Measurements from ENCODE around the gene ZNF467.

Gene ZNF467

GRCh38 chr7:149773446-149774236 lies at the start of gene ZNF467:
ZNF467 (minus strand) TSS chr7:149773588; CDS start chr7:149771032, 2,556 bp downstream.
- in situ Hi-C loops (cut with MboI; ENCODE audit: low sequenced_read_pairs): no loop called here

- in situ Hi-C loops (cut with MboI; ENCODE audit: low sequenced_read_pairs): no loop called here
Measured at GRCh38 chr7:149822353-149822943, 49.1 kb upstream of the ZNF467 start.

- in situ Hi-C loops (cut with MboI; ENCODE audit: low sequenced_read_pairs): no loop called here
Measured at GRCh38 chr7:149821191-149822148, 48.1 kb upstream of the ZNF467 start.

- in situ Hi-C loops (cut with MboI; ENCODE audit: low sequenced_read_pairs): no loop called here
Measured at GRCh38 chr7:149820622-149821190, 47.3 kb upstream of the ZNF467 start.

- in situ Hi-C loops (cut with MboI; ENCODE audit: low sequenced_read_pairs): no loop called here
Measured at GRCh38 chr7:149819961-149820340, 46.6 kb upstream of the ZNF467 start.

- in situ Hi-C loops (cut with MboI; ENCODE audit: low sequenced_read_pairs): no loop called here
Measured at GRCh38 chr7:149819141-149819960, 46.0 kb upstream of the ZNF467 start.

- in situ Hi-C loops (cut with MboI; ENCODE audit: low sequenced_read_pairs): no loop called here
Measured at GRCh38 chr7:149818536-149818840, 45.1 kb upstream of the ZNF467 start.

GRCh38 chr7:149817836-149818535 lies 44.6 kb upstream of the ZNF467 start:
- in situ Hi-C loops (cut with MboI; ENCODE audit: low sequenced_read_pairs): no loop called here

GRCh38 chr7:149817301-149817771 lies 43.9 kb upstream of the ZNF467 start:
- in situ Hi-C loops (cut with MboI; ENCODE audit: low sequenced_read_pairs): no loop called here

GRCh38 chr7:149816794-149817193 lies 43.4 kb upstream of the ZNF467 start:
- in situ Hi-C loops (cut with MboI; ENCODE audit: low sequenced_read_pairs): no loop called here

GRCh38 chr7:149816267-149816751 lies 42.9 kb upstream of the ZNF467 start:
- in situ Hi-C loops (cut with MboI; ENCODE audit: low sequenced_read_pairs): no loop called here

- in situ Hi-C loops (cut with MboI; ENCODE audit: low sequenced_read_pairs): no loop called here
Measured at GRCh38 chr7:149815661-149816266, 42.4 kb upstream of the ZNF467 start.

- in situ Hi-C loops (cut with MboI; ENCODE audit: low sequenced_read_pairs): no loop called here
Measured at GRCh38 chr7:149815121-149815520, 41.7 kb upstream of the ZNF467 start.

GRCh38 chr7:149814494-149814893 lies 41.1 kb upstream of the ZNF467 start:
- in situ Hi-C loops (cut with MboI; ENCODE audit: low sequenced_read_pairs): no loop called here

- in situ Hi-C loops (cut with MboI; ENCODE audit: low sequenced_read_pairs): no loop called here
Measured at GRCh38 chr7:149813254-149814035, 40.1 kb upstream of the ZNF467 start.

GRCh38 chr7:149811831-149812490 lies 38.6 kb upstream of the ZNF467 start:
- in situ Hi-C loops (cut with MboI; ENCODE audit: low sequenced_read_pairs): no loop called here

GRCh38 chr7:149811221-149811620 lies 37.8 kb upstream of the ZNF467 start:
- in situ Hi-C loops (cut with MboI; ENCODE audit: low sequenced_read_pairs): no loop called here

GRCh38 chr7:149809215-149809614 lies 35.8 kb upstream of the ZNF467 start:
- in situ Hi-C loops (cut with MboI; ENCODE audit: low sequenced_read_pairs): no loop called here
